SK-N-SH treated with all-trans-retinoic acid at 6 μM for 48 hours (cell line): ENCODE results near the gene XPO5.

Source experiments
- ATAC-seq: fragments of 200-7000 bp; cut with Tn5 transposase; 3 replicates; pipeline ENCODE4 v1.9.1; 2020; ENCODE audit warnings: mild to moderate bottlenecking, moderate library complexity
- BACH2 ChIP-seq: fragments of 250-450 bp; sonication (Bioruptor Pico); IDR thresholded peaks from 2 replicates; pipeline ENCODE4 v1.9.0; 2021; ENCODE audit warnings: mild to moderate bottlenecking, borderline replicate concordance
- CSDC2 ChIP-seq: fragments of 250-450 bp; sonication (Bioruptor Pico); IDR thresholded peaks from 2 replicates; pipeline ENCODE4 v1.5.0; 2020; ENCODE audit warnings: mild to moderate bottlenecking, moderate library complexity
- CSRNP3 ChIP-seq: fragments of 250-450 bp; sonication (Bioruptor Pico); IDR thresholded peaks from 2 replicates; pipeline ENCODE4 v1.5.1; 2021; ENCODE audit warnings: mild to moderate bottlenecking, moderate library complexity
- ESRRG ChIP-seq: fragments of 250-450 bp; sonication (Bioruptor Pico); IDR thresholded peaks from 2 replicates; pipeline ENCODE4 v1.6.1; 2021; ENCODE audit warnings: mild to moderate bottlenecking
- GLIS3 ChIP-seq: fragments of 250-450 bp; sonication (Bioruptor Pico); IDR thresholded peaks from 2 replicates; pipeline ENCODE4 v1.5.0; 2020; ENCODE audit warnings: mild to moderate bottlenecking, moderate library complexity
- OSR1 ChIP-seq: fragments of 250-450 bp; sonication (Bioruptor Pico); IDR thresholded peaks from 2 replicates; pipeline ENCODE4 v1.8.0; 2022; ENCODE audit warnings: moderate library complexity, mild to moderate bottlenecking, inconsistent platforms
- PPARA ChIP-seq: fragments of 250-450 bp; sonication (Bioruptor Pico); IDR thresholded peaks from 2 replicates; pipeline ENCODE4 v1.5.0; 2020; ENCODE audit warnings: mild to moderate bottlenecking, borderline replicate concordance
- RARB ChIP-seq: fragments of 250-450 bp; sonication (Bioruptor Pico); IDR thresholded peaks from 2 replicates; pipeline ENCODE4 v1.8.0; 2021; ENCODE audit warnings: mild to moderate bottlenecking, moderate library complexity
- SNAI2 ChIP-seq: fragments of 250-450 bp; sonication (Bioruptor Pico); IDR thresholded peaks from 2 replicates; pipeline ENCODE4 v1.5.0; 2020; ENCODE audit warnings: mild to moderate bottlenecking, moderate library complexity
- TCF4 ChIP-seq: fragments of 250-450 bp; sonication (Bioruptor Pico); IDR thresholded peaks from 2 replicates; pipeline ENCODE4 v1.8.0; 2021; ENCODE audit warnings: mild to moderate bottlenecking, moderate library complexity, borderline replicate concordance
- TOX ChIP-seq: fragments of 250-450 bp; sonication (Bioruptor Pico); IDR thresholded peaks from 2 replicates; pipeline ENCODE4 v1.8.0; 2021; ENCODE audit warnings: mild to moderate bottlenecking, moderate library complexity, borderline replicate concordance
- ZC3H10 ChIP-seq: fragments of 250-450 bp; sonication (Bioruptor Pico); IDR thresholded peaks from 2 replicates; pipeline ENCODE4 v1.5.1; 2021; ENCODE audit warnings: mild to moderate bottlenecking, moderate library complexity
- ZFP3 ChIP-seq: fragments of 250-450 bp; sonication (Bioruptor Pico); IDR thresholded peaks from 2 replicates; pipeline ENCODE4 v1.5.0; 2020; ENCODE audit warnings: mild to moderate bottlenecking, moderate library complexity
- ZFP30 ChIP-seq: fragments of 450-650 bp; formaldehyde crosslinking; IDR thresholded peaks from 2 replicates; pipeline ENCODE4 v1.5.0; 2022; ENCODE audit warnings: mild to moderate bottlenecking, moderate library complexity
- ZNF565 ChIP-seq: fragments of 450-650 bp; formaldehyde crosslinking; conservative IDR thresholded peaks from 2 replicates; pipeline ENCODE4 v1.5.0; 2020; ENCODE audit warnings: low read depth, mild to moderate bottlenecking, moderate library complexity
- ZNF70 ChIP-seq: fragments of 450-650 bp; formaldehyde crosslinking; IDR thresholded peaks from 2 replicates; pipeline ENCODE4 v1.5.0; 2020; ENCODE audit warnings: mild to moderate bottlenecking, moderate library complexity
- ZNF8 ChIP-seq: fragments of 450-650 bp; formaldehyde crosslinking; IDR thresholded peaks from 2 replicates; pipeline ENCODE4 v1.5.0; 2020; ENCODE audit warnings: mild to moderate bottlenecking, moderate library complexity
- TF ChIP-seq, protein P1 (sequence below): fragments of 250-450 bp; sonication (Bioruptor Pico); IDR thresholded peaks from 2 replicates; pipeline ENCODE4 v1.5.1; 2020; ENCODE audit warnings: low read depth, mild to moderate bottlenecking, moderate library complexity
- TF ChIP-seq, protein P2 (sequence below): fragments of 250-450 bp; sonication (Bioruptor Pico); IDR thresholded peaks from 2 replicates; pipeline ENCODE4 v1.8.0; 2020; ENCODE audit warnings: mild to moderate bottlenecking, moderate library complexity, borderline replicate concordance

Gene XPO5

GRCh38 chr6:43475516-43475915, 100.3 kb downstream of the XPO5 start:
- no peak for ATAC-seq
- TF ChIP-seq, protein P1, sequence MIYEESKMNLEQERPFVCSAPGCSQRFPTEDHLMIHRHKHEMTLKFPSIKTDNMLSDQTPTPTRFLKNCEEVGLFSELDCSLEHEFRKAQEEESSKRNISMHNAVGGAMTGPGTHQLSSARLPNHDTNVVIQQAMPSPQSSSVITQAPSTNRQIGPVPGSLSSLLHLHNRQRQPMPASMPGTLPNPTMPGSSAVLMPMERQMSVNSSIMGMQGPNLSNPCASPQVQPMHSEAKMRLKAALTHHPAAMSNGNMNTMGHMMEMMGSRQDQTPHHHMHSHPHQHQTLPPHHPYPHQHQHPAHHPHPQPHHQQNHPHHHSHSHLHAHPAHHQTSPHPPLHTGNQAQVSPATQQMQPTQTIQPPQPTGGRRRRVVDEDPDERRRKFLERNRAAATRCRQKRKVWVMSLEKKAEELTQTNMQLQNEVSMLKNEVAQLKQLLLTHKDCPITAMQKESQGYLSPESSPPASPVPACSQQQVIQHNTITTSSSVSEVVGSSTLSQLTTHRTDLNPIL (CRISPR knock-in tag), result no peak
- TF ChIP-seq PPARA (no peak), OSR1 (CRISPR knock-in tag) (no peak), TOX (no peak), RARB (no peak), SNAI2 (CRISPR knock-in tag) (no peak), TCF4 (CRISPR knock-in tag) (no peak), ZC3H10 (CRISPR knock-in tag) (no peak), ESRRG (no peak), GLIS3 (CRISPR knock-in tag) (no peak)
- TF ChIP-seq, protein P2, sequence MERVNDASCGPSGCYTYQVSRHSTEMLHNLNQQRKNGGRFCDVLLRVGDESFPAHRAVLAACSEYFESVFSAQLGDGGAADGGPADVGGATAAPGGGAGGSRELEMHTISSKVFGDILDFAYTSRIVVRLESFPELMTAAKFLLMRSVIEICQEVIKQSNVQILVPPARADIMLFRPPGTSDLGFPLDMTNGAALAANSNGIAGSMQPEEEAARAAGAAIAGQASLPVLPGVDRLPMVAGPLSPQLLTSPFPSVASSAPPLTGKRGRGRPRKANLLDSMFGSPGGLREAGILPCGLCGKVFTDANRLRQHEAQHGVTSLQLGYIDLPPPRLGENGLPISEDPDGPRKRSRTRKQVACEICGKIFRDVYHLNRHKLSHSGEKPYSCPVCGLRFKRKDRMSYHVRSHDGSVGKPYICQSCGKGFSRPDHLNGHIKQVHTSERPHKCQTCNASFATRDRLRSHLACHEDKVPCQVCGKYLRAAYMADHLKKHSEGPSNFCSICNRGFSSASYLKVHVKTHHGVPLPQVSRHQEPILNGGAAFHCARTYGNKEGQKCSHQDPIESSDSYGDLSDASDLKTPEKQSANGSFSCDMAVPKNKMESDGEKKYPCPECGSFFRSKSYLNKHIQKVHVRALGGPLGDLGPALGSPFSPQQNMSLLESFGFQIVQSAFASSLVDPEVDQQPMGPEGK, result no peak

- TF ChIP-seq ZNF565 (no peak), CSDC2 (no peak), GLIS3 (CRISPR knock-in tag) (no peak), ZNF70 (no peak), TCF4 (CRISPR knock-in tag) (no peak), ZNF8 (CRISPR knock-in tag) (no peak), SNAI2 (CRISPR knock-in tag) (no peak), CSRNP3 (CRISPR knock-in tag) (no peak), RARB (no peak), TOX (no peak), OSR1 (CRISPR knock-in tag) (no peak), BACH2 (no peak), ZFP3 (no peak), ZC3H10 (CRISPR knock-in tag) (no peak), ZFP30 (no peak)
- TF ChIP-seq, protein P2, result no peak
- no peak for ATAC-seq
These were observed 103.3 kb downstream of the XPO5 start for GRCh38 chr6:43472515-43472914.
